SU-DHL-6 (cell line): ENCODE data around the gene EFNB2.

ENCODE experiments used
- EZH2phosphoT487 ChIP-seq: fragments of 200-600 bp; sonication (generic), shearing (Covaris generic); conservative IDR thresholded peaks from 2 replicates; pipeline ENCODE4 v1.6.1; 2018; ENCODE audit warnings: mild to moderate bottlenecking, antibody characterized with exemption, low read length, moderate library complexity, mixed read lengths
- TF ChIP-seq, protein P1 (sequence below): fragments of 200-600 bp; sonication (generic); IDR thresholded peaks from one replicate; pipeline ENCODE4 v1.5.1; 2017; ENCODE audit warnings: antibody characterized with exemption, mild to moderate bottlenecking, low read length, moderate library complexity; ENCODE audit not compliant: insufficient read depth, poor library complexity, severe bottlenecking

DNA sequence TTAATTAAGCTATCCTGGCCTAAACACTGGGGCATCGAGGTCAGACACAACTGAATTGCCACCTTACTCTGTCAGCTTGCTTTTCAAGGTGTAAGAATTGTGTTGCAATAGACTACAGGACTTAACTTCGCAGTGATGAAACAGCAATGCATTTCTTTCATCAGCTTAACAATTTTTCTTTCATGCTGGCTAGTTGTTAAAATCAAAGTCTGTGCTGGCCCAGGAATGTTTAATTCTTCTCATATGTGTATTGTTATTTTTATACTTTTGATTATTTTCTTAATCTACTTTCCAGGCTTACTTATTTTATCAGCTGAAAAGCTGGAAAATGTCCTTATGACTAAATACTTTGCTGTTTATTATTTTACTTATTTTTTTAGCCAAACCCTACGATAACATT is 79.7 kb downstream of the EFNB2 start:
- TF ChIP-seq, protein P1, sequence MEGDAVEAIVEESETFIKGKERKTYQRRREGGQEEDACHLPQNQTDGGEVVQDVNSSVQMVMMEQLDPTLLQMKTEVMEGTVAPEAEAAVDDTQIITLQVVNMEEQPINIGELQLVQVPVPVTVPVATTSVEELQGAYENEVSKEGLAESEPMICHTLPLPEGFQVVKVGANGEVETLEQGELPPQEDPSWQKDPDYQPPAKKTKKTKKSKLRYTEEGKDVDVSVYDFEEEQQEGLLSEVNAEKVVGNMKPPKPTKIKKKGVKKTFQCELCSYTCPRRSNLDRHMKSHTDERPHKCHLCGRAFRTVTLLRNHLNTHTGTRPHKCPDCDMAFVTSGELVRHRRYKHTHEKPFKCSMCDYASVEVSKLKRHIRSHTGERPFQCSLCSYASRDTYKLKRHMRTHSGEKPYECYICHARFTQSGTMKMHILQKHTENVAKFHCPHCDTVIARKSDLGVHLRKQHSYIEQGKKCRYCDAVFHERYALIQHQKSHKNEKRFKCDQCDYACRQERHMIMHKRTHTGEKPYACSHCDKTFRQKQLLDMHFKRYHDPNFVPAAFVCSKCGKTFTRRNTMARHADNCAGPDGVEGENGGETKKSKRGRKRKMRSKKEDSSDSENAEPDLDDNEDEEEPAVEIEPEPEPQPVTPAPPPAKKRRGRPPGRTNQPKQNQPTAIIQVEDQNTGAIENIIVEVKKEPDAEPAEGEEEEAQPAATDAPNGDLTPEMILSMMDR = no peak
- no peak for TF ChIP-seq EZH2phosphoT487
